Right atrium auricular region (tissue), 2 donors: Measurements from ENCODE around the gene CXADR. TPM values are rescaled to one million over a fixed set of nuclear protein-coding genes. Genes with fewer than 3 reads are reported as not detected.
"Not testable (repeated sequence)": the region's sequence is repeated elsewhere in the genome, so short reads cannot be mapped to it uniquely, and the experiment has no call there.

ENCODE experiments used
- DNase-seq: peaks from one replicate; pipeline ENCODE4 v3.0.0-alpha.2; 2019; ENCODE audit warnings: low spot score
- H3K27ac ChIP-seq, 2 donors: fragments of 200-600 bp; sonication (generic); 1 replicate in 1 of 2; 2 replicates in 1 of 2; pipeline ENCODE4 v1.5.1; 2016 to 2019
- H3K27me3 ChIP-seq, 2 donors: fragments of 200-600 bp; sonication (generic); one replicate each; pipeline versions ENCODE4 v1.5.1 to v1.6.0; 2017 to 2019
- H3K36me3 ChIP-seq: fragments of 200-600 bp; sonication (generic); one replicate; pipeline ENCODE4 v1.5.1; 2016
- H3K4me1 ChIP-seq, 2 donors: fragments of 200-600 bp; sonication (generic); one replicate each; pipeline versions ENCODE4 v1.5.1 to v1.6.0; 2017 to 2019
- H3K4me3 ChIP-seq, 2 donors: fragments of 200-600 bp; sonication (generic); 1 replicate in 1 of 2; 2 replicates in 1 of 2; pipeline ENCODE4 v1.5.1; 2017 to 2019; ENCODE audit warnings: mild to moderate bottlenecking in 1 of 2, moderate library complexity in 1 of 2
- H3K9me3 ChIP-seq, 2 donors: fragments of 200-600 bp; sonication (generic); one replicate each; pipeline ENCODE4 v1.5.1; 2019
- total RNA-seq, 2 donors: library from RNA; depleted of rRNA; stranded (reverse); fragments of >200 nt; gene quantifications; one replicate each; pipeline ENCODE4 v1.1.0, GENCODE V29; 2016
- TF ChIP-seq, protein P1 (sequence below), 2 donors: fragments of 200-600 bp; sonication (generic); IDR thresholded peaks; one replicate each; pipeline ENCODE4 v1.5.1; 2019; ENCODE audit warnings: antibody characterized with exemption in 2 of 2

Gene CXADR
- total RNA-seq, 2 donors from 2014 or later, result 25.8 to 28.8 TPM

DNA sequence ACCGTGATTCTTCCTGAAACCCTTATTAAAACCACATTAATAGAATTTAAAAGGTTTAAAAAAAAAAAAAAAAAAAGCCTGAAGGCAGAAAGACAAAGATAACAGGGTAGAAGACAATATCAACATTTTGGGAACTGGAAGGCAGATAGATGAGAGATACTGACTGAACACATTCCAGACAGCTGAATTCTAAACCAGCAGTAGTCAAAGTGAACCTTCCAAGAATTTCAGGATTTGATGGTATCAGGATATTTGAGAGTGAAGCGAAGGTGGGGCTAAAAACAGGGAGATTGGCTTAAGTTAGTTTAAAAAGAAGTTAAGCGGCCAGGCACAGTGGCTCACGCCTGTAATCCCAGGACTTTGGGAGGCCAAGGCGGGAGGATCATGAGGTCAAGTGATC lies 5.3 kb upstream of the CXADR start:
- H3K4me3 ChIP-seq, result no peak overlapping the region
- H3K4me1 ChIP-seq, result peaks cover 0 to 4% of the 10 kb centered on the region in 2 donors
- H3K27ac ChIP-seq, result no peak overlapping the region
- no peaks in the 10 kb centered on the region for H3K9me3 ChIP-seq
- TF ChIP-seq, protein P1, sequence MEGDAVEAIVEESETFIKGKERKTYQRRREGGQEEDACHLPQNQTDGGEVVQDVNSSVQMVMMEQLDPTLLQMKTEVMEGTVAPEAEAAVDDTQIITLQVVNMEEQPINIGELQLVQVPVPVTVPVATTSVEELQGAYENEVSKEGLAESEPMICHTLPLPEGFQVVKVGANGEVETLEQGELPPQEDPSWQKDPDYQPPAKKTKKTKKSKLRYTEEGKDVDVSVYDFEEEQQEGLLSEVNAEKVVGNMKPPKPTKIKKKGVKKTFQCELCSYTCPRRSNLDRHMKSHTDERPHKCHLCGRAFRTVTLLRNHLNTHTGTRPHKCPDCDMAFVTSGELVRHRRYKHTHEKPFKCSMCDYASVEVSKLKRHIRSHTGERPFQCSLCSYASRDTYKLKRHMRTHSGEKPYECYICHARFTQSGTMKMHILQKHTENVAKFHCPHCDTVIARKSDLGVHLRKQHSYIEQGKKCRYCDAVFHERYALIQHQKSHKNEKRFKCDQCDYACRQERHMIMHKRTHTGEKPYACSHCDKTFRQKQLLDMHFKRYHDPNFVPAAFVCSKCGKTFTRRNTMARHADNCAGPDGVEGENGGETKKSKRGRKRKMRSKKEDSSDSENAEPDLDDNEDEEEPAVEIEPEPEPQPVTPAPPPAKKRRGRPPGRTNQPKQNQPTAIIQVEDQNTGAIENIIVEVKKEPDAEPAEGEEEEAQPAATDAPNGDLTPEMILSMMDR (IDR thresholded peaks at IDR 0.05), result no peak
- no peaks in the 10 kb centered on the region for H3K36me3 ChIP-seq
- H3K27me3 ChIP-seq, result no peaks in the 10 kb centered on the region
- DNase-seq, result no peak

DNA sequence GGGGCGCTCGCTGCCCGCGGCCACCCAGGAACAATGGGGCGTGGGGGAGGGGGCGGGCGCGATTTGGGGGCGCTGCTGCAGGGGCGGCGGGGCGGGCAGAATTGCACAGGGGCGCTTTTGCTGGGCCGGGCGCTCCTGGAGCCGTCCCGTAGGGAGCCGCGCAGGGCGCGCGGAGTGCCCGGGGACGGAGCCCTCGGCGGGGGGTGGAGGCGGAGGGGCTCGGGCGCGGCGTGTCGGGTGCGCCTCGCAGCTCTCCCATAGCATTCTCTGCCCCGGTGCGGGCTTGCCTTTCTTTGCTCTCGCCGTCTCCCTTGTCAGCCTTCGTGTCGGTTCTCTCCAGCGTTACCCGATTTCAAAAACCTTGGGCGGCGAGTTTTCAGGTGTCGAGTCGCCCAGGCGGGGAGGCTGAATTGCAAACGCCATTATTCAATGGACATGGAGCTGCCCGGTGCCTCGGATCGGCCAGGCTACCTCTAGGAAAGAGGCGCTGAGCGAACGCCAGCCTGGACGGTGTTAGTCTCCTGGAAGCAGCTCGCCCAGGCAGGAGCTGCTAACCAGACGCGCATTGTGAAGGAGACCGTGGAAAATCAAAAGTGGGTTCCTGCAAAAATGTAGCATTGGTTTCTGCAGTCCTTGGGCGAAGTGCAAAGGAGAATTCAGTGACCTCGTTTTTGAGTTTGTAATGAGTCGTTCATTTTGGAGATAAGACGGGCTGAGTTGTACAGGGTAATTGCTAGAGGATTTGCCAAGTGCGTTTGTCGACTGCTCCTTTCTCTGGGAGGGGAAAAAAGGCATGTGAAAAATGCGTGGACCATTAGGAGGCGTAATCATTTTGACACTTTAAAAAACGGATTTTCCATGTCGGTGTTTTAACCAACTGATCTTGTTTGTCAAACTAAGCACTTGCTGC lies 626 bp downstream of the CXADR start:
- Histone ChIP-seq H3K9me3 (no peaks in the 10 kb centered on the region), H3K27ac (peak overlapping the region; percentile 88 to 92), H3K36me3 (no peaks in the 10 kb centered on the region)

DNA sequence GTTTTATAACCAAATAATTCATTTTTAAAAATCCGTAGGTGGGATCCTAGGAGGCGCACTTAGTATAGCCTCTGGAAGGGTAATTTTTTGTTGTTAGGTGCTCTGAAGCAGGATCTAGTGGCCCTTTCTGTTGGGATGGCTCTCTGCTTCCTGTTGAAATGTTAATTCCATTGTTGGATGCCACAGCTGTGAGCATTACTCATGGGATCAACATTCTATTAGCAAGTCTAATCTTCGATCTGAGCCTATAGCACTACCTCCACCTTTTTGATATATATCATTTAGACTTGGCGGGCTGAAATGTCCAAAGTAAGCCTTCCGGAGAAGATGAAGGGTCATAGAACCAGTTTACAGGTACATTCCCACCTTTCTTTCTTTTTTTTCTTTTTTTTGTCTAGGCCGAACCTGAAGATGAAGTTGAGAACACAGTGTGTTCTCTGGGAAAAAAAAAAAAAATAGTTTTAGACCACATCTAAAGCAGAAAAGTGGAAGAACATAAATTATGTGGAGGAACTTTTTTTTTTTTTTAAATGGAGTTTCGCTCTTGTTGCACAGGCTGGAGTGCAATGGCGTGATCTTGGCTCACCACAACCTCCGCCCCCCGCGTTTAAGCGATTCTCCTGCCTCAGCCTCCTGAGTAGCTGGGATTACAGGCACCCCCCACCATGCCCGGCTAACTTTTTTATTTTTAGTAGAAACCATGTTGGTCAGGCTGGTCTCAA lies 1.4 kb downstream of the CXADR start:
- Histone ChIP-seq H3K27ac (peak overlapping the region in 1 of 2 donors; percentile 92), H3K4me3 (peak overlapping the region; percentile 58 to 76), H3K27me3 (no peaks in the 10 kb centered on the region)

More for the DNA sequence above, 626 bp downstream of the CXADR start:
- no peak for DNase-seq
- peak overlapping the region; percentile 58 to 76 for H3K4me3 ChIP-seq
- peaks cover 0 to 19% of the 10 kb centered on the region in 2 donors for H3K4me1 ChIP-seq
- no peaks in the 10 kb centered on the region for H3K27me3 ChIP-seq
- TF ChIP-seq, protein P1 (IDR thresholded peaks at IDR 0.05), result no peak

DNA sequence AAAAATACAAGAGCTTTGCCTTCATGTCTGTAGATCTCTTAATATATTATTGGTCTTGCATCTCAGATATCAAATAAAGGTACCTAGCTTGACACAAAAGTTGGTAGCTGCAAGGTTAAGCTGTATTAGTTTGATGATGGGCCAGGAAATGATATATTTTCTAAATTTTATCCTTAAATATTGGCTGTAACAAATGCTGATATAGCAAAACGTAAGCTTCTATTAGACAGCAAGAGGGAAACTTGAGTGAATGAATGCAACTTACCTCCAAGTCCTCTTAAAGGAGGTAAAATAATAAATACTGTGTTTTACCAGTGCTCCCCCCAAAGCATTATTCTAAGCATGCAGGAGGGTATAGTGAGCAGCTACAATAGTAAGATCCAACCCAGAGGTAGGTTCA lies 4.2 kb downstream of the CXADR start:
- peaks cover 0 to 19% of the 10 kb centered on the region in 2 donors for H3K4me1 ChIP-seq
- not testable (repeated sequence) for H3K27me3 ChIP-seq, DNase-seq, H3K4me3 ChIP-seq, H3K9me3 ChIP-seq, H3K27ac ChIP-seq, H3K36me3 ChIP-seq

More for the DNA sequence above, 1.4 kb downstream of the CXADR start:
- Histone ChIP-seq H3K36me3 (no peaks in the 10 kb centered on the region), H3K9me3 (no peaks in the 10 kb centered on the region), H3K4me1 (peaks cover 0 to 19% of the 10 kb centered on the region in 2 donors)
- TF ChIP-seq, protein P1 (IDR thresholded peaks at IDR 0.05), result no peak
- DNase-seq, result no peak

DNA sequence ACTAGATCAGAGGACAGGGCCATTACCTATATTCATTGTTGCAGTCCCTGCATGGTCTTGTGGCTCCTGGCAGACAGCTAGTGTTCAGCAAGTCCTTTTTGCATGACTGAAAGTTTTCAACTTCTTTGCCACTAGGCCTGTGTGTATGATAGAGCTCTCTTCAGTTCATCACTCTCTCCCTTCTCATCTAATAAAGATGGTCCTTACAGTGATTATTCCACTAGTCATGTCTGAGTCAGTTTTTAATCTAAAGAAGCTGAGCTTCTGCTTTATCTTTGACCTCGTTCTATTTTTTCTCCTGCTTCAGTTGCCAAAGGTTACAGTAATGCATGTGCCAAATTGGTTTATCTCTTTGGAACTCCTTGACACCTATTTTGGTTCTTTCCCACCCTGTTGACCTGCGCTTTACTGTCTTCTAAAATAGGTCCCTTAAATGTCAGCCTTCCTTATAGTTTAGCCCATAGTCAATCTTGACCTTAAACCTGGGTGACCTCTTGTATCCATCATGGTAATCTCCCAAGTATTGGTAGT lies 6.4 kb downstream of the CXADR start:
- no peak for DNase-seq
- TF ChIP-seq, protein P1 (IDR thresholded peaks at IDR 0.05), result no peak
- H3K27ac ChIP-seq, result no peak overlapping the region
- H3K4me1 ChIP-seq, result peaks cover 0 to under 1% of the 10 kb centered on the region in 2 donors
- no peaks in the 10 kb centered on the region for H3K36me3 ChIP-seq
- no peak overlapping the region for H3K4me3 ChIP-seq
- H3K9me3 ChIP-seq, result no peaks in the 10 kb centered on the region
- no peaks in the 10 kb centered on the region for H3K27me3 ChIP-seq
